NOMO-1 (cell line): ENCODE data around the gene SCLY.
"Not testable (repeated sequence)": the region's sequence is repeated elsewhere in the genome, so short reads cannot be mapped to it uniquely, and the experiment has no call there.

Experiments used
- DNase-seq, 2 experiments: peaks; one replicate each; lab custom pipeline; 2025; ENCODE audit not compliant: unreplicated experiment in 2 of 2; lab: John Stamatoyannopoulos, UW

The SCLY gene

DNA sequence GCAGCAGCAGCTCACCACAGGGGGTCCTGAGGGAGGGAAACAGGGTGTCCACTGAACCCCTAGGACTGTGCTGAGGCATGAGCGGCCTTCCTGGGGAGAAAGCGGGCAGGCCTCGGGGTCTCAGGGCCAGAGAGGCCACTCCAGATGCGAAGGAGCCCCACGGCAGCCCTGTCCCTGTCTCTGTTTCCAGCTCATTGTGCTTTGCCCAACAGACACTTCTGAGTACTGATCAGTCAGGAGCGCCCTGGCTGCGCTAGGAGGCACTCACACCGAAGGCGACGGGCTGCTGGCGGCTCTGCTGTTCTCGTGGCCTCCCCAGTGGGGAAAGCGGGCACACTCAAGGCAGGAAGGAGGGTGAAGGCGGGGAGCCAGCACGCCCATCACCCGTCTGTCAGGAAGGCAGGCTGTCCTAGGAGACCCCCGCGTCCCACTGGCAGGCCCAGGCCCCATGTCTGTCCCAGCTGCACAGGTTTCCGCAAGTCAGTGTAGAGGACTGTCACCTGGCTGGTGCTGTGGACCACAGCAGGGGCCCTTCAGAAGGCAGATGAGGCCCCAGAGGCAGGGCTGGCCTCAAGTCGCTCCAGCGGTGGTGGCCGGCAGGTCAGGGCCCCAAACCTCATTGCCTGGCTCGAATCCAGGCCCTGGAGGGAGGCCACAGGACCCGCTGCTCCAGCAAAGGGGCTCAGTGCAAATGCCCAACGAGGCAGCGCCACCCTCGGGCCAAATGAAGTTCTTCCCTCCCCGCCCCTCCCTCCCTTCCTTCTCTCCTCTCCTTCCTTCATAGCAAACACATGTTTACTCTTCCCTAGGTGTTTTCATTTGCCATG is 46.1 kb downstream of the SCLY start:
- peak; percentile 75 to 81 for DNase-seq

DNA sequence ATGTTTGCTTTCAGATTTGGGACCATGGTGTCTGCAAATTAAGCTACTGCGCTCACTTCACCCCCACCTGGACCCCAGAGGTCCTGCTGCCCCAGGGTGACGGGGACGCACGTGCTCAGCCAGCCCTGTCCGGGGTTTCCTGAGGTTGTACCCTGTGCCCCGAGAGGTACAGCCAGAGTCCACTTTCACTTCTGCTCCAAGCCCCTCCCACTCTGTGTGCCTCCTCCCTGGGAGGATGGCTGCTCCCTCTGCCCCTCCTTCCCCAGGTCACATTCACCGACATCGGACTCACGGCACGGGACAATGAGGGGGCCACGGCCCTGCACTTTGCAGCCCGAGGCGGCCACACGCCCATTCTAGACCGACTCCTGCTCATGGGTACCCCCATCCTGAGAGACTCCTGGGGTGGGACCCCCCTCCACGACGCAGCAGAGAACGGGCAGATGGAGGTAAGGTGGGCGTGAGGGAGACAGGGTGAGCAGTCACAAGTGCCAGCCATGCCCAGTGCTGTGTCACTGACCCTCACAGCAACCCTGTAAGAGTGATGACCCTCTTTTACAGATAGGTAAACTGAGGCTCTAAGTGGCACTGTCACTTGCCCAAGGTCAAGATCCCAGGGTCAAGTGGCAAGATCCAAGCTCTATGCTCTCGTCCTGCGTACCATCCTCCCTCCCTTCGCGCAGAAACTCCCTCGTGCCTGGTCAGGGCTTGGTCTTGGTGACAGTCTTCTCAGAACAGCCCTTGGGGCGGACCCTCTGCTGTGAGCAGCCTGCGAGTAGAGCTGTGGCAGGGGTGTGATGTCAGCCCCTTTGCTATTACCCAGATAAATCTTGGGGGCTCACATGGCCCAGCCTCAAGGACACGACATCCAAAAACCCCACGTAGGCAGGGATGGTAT is 47.0 kb downstream of the SCLY start:
- peak; percentile 81 to 89 for DNase-seq

DNA sequence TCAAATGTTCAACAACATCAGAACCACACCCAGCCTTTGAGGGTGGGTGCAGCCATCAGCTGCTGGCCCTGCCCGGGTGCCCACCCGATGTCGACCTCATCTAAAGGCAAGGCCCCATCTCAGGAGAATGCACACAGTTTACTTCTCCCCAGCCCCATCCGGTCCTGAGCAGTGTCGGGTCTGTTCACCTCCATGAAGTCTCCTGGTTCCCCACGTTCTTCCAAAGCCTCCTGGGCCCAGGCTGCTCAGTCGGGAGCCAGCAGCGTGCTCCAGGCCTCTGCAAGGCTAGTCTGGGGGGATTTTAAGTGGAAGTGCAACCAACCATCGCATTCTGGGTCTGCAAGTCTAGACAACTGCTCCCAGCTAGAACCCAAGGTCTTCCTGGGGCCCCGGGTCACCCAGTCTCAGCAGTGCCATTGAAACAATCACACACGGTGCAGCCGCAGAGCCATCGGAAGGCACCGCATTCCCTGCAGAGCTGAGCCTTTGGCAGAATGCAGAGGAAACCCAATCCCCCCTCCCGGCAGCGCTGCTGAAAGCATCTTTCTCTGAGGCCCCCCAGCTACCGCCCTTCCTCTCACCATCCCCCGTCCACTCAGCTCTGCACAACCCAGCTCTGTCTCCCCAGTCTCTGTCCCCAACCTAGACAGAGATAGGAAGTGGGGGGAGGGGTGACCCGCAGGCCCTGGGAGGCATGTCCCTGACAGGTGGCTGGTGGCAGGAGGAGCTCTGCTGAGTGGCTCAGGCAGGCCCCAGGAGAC is 47.8 kb downstream of the SCLY start:
- peak; percentile 18 to 26 for DNase-seq

DNA sequence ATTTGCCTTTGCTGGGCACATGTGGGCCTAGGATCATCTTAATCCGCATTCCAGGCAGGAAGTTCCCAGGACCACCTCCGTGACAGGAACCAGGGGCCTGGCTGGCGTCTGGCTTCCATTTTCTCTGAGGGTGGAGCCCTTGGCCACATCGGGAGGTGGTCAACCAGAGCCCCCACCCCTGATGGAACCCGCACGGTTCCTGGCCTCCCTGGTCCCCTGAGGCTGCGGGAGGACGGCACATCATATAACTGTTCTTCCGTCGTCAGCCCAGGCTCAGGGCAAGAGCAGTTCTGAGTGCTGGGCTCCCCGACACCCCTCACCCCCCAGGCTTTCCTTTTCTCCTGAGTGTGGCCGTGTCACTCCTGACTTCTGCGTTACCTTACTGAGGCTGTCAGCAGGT is 52.8 kb downstream of the SCLY start:
- DNase-seq, result no peak

DNA sequence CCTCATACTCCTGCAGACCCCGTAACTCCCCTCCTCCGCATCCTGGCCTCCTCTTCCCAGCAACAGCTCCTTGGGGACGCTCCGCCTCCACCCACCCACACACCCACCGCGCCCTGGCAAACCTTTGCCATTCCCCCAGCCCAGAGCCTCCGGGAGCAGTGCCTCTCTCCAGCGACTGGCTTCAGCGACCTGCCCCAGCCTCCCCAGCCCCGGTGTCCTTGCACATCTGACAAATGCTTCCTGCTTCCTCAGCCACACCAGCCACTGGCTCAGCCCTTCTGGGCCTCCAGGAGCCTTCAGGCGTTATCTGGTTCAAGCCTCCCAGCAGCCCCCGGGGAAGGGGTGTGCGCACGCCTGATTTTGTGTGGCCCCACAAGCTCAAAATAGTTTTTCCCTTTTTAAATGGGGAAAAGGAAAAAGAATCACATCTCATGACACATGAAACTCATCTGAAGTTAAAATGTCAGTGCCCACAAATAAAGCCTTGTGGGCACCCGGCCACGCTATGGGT is 53.6 kb downstream of the SCLY start:
- DNase-seq, result no peak

DNA sequence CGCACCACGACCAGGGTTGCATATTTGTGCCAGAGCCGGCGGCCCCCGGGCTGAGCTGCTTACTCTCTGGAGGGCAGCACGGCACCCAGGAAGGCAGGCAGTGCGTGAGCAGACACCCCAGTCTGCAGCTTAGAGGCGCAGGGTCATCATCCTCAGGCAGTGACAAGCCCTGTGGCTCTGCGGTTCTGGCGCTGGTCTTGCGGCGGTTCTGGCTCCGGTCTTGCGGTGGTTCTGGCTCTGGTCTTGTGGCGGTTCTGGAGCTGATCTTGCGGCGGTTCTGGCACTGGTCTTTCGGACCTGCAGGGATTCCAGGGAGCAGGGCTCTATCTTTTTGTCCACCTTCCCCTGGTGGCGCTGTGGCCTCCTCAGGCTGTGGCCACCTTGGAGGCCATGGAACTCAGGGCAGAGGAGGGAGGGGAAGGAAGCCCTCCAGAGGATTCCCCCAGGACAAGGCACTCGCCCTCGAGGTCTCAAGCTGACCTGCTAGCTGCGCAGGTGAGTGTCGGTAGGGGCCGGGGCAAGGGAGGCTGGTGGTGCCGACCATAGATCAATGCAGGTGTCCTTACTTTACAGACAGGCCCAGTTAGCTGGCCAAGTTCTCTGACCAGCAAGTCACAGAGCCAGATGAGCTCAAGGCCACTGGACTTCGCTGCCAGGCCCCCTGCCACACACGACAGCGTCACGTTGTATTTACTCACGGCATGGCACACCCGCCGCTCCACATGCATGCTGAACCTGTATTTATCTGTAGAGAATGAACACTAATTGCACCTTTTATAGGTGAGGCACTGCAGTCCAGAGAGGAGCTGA is 54.3 kb downstream of the SCLY start:
- DNase-seq, result no peak

DNA sequence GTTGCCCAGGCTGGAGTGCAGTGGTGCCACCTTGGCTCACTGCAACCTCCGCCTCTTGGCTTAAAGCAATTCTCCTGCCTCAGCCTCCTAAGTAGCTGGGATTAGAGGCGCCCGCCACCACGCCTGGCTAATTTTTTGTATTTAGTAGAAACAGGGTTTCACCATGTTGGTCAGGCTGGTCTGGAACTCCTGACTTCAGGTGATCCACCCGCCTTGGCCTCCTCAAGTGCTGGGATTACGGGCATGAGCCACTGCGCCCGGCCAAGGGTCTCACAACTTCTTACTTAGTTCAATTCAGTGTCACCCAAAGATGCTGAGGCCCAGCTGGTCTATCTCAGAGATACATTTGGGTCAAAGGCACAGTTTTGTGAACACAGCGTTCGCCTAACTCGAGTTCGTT is 54.9 kb downstream of the SCLY start:
- DNase-seq, result not testable (repeated sequence)

DNA sequence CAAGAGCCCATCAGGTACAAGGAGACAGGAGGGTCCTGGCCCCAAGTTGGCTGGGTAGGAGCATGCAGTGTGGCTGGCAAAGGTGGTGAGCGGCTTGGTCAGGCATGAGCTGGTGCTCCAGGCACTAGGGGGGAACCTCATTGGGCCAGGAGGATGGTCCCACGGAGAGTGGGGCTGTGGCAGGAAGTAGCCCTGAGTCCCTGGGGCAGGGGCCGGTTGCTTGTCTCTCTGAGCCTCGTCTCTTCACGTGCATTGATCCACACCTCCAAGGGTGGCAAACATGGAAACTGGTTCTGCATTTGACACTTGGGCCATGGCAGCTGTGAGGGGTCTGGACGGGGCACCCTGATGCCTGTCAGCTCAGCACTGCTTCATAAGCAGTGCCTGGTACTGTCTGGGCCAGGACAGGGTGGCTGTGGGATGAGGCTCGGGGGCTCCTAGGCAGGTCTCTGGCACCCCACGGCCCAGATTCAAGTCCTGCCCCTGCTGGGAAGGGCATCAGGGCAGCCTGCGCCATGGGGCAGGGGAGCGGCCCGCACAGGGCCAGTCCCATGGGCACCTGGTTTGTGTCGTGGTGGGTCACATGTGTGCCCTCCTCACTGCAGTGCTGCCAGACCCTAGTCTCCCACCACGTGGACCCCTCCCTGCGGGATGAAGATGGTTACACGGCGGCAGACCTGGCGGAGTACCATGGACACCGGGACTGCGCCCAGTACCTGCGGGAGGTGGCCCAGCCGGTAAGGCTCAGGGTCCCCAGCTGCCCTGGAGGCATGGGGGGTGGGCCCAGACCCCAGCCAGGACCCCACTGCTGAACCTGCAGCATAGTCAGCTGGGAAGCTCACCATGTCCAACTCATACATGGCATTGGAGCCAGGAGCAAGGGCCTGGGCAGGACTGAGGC is 55.7 kb downstream of the SCLY start:
- DNase-seq, result no peak

DNA sequence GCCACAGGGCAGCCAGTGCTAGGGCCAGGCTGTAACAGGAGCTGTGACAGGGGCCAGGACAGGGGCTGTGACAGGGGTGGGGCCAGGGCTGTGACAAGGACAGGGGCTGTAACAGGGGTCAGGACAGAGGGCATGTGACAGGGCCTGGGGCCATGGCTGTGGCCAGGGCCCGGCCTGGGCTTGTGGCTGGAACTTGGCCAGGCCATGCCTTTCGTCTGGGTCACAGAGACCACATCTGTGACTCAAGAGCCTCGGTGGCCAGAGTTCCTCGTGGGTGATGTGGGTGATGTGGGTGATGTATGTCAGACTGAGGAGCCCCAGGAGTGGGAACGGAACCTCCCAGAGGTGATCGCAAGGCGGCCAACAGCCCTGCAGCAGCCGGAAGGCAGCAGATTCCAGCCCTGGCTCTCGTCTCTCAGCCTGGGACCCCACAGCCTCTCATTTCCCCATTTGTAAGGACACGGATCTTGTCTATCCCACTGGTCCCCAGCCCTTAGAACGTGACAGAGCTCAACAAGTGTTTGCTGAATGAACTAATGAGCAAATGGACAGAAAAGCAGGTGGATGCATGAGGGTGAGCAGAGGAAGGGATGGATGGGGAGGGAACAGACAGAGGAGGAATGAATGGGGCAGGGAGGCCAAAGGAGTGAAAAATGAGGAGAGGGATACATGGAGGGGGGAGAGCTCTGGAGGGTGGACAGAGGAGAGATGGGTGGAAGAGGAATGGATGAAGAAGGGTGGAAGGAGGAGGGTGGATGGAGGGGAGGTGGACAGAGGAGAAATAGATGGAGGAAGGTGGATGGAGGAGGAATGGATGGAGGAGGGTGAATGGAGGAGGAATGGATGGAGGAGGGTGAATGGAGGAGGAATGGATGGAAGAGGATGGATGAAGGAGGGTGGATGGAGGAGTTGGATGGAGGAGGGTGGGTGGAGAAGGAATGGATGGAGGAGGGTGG is 56.7 kb downstream of the SCLY start:
- no peak for DNase-seq

DNA sequence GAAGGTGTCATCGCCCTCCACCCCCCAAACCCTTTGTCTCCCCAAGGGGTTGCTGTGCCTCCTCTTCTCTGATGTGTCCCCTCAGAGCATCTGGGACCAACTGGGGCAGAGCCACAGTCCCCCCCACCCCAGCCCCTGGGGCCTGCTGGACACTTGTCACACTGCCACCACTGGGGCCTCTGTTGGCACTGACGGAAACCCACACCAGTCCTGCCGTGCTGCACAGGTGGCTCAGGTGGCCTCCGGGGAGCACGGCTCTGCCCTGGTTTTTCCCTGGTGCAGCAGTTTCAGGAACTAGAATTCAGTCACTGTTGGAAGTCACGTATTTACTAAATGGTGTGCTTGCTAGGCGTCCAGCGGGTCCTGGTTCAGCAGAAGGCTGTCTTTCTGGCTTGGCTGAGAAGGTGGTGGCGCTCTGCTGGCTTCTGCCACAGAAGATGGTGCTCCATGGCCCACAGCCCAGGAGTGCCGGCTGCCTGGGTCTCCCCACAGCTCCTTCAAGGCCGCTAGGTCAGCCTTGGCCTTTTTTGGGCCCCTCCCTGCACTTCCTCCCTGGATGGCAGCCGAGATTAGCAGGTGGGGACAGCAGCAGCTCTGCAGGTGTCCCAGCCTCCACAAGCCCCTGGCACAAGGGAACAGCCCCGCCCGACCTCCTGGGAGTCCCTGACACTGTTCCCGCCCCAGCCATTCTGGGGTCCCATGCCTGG is 59.1 kb downstream of the SCLY start:
- no peak for DNase-seq

DNA sequence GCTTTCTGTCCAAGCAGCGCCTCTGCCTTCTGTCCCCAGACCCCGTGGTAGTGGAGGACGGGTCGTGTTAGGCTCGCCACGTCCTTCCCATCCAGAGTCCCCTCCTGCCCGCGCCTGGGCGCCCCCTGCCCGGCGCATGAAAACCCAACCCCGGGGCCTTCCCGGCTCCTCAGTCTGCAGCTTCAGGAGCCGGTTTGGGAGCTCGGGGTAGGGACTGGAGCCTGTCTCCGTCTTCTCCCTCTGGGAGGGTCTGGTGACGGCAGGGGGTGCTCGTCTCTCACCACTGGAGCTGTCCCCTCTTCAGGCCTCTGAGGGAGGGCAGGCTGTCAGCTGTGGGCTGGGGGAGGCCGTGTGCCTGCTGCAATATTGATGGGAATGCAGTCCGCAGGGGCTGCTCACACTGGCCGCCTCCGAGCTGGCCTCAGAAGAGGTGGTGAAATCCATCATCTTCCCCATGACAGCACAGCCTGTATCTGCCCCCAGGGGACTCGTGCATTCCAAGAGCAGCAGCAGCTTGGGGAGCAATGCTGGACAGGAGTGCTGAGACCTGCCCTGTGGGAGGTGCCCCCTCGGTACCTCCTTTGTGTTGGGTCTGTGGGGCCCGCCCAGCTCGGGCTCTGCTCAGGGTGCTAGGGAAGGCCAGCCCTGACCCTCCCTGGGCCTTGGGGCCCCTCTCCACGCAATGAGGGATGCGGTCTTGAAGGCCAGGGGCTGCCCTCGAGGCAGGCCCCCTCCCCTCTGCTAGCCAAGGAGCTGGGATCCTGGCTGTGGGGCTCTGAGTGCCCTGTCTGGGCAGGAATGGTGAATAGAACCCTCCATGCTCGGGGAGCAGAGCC is 59.9 kb downstream of the SCLY start:
- DNase-seq, result no peak

DNA sequence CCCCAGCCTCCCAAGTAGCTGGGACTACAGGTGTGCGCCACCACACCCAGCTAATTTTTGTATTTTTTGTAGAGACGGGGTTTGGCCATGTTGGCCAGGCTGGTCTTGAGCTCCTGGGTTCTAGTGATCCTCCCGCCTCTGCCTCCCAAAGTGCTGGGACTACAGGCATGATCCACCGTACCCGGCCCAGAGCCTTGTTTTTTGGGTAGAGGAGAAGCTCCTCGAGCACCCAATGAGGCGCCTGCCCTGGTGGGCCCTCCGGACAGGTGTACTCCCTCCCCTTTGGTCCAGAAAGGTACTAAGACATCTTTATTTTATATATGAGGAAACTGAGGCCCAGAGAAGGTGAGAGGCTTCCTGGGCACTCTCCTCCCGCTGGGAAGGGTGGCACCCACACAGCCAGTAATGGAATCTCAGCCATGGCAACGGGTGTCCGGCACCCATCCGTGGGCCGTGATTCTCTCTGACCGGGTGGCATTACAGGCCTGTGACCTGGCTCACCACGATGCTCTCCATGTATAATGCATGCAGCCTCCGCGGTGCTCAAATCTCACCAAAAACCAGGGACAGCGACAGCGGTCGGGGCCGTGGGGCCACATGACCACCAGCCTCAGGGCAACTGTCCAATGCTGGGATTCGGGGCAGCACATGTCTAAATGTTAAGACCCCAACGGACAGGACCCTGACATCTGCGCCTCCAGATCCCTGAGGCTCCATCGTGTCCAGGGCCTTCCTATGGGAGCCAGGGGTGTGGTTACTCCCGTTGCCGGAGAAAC is 60.9 kb downstream of the SCLY start:
- DNase-seq, result no peak

DNA sequence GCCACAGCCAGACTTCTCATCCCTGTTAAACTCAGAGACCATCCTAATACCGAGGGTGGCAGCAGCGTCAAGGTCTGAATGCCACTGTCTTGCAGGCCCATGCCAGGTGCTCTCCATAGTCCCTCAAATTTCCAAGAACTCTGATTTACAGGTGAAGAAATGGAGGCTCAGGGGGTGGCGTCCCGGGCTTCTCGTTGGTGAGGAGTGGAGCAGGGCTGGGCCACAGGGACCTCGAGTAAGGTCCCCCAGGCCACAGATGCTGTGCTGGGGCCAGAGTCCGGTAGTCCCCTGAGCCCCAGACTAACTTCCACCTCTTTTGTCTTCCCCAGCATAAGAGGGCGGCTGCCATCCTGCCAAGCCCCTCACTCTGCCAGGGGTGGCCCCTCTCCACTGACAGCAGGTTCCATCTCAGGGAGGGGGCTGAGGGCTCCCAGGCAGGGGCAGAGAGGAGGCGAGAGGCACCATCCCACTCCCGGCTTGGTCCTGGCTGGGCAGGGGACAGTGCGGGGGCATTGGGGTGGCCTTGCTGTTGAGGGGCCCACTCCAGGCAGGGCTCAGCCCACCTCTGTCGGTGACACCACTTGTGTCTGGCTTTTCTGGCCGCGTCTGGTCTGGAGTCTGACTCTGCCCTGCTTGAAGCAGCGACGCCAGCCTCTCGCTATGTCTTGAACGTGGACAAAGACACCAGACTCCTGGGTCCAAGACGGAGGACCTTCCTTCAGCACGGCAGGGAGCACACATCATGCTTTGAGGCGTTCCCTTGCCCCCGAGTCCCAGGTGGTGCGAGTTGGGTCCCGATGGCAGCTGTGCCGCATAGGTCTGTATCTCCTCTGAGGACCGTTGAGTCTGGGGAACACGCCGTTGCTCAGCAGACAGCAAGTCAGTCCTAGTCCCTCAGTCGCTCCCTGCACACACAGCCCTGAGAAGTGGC is 61.8 kb downstream of the SCLY start:
- DNase-seq, result no peak

DNA sequence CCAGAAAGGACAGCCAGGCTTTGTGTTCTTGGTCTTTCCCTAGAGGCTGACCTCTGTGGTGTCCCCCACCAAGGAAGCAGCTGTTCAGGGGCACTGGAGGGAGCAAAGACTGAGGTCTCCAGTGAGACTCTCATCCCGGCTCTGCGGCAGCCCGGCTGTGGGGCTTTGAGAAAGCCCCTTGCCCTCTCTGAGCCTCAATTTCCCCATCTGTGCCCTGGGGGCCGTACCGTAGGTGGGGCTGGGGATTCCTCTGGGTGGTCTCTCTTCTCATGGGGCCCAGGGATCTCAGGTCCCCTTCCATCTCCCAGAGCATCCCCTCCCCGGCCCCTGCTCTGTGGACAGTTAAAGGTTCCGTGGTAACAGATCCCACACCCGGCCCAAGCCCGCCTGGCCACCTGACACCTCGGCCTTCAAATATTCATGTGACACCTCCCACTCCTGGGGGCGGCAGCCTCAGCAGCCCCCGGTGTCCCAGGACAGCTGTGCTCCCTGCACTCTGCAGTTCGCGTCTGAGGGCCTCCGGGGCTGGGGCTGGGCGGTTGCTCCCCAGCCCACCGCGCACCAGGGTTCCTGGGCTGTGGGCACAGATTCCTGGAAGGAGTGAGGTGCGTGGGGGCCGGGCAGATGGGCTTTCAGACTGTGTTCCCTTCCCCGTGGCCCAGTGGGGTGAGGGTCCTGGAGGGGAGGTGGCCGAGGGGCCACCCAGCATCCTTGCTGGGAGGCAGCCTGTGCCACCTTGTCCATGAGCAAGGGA is 62.6 kb downstream of the SCLY start:
- DNase-seq, result no peak
